Activated gamma-delta T cell treated with Interleukin-2 at 50 U/mL for 16 hours (primary cell): ENCODE measurements around the gene KCNJ1.

Source experiments
- DNase-seq: peaks from one replicate; pipeline ENCODE4 v3.0.0-alpha.2; 2020

Gene KCNJ1

DNA sequence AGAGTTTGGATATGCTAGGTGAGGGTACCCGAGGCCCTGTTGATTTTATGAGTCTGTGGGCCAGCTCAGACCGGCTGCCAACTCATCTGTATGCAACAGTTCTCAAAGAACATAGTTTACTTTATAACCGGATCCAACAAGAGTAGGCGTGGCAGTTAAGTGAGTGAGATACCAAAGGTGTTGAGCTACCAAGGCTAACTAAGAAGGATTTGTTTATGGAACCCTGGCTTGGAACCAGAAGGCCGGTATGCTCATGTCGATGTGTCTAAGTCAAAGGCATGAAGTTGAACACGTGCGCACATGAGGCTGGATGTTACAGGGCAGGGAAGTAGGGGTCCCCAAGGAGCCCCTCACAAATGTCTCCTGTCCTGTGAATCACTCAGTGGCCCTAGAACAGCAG is at the start of gene KCNJ1:
KCNJ1 (minus strand) TSS at position 20 of the 400 bp plus-strand sequence. CDS start 27,053 bp downstream, outside the sequence.
- DNase-seq, result no peak

- no peak for DNase-seq
Measured at GRCh38 chr11:128916681-128917080, 49.6 kb upstream of the KCNJ1 start.

- no peak for DNase-seq
Measured at GRCh38 chr11:128916037-128916572, 49.0 kb upstream of the KCNJ1 start.

DNA sequence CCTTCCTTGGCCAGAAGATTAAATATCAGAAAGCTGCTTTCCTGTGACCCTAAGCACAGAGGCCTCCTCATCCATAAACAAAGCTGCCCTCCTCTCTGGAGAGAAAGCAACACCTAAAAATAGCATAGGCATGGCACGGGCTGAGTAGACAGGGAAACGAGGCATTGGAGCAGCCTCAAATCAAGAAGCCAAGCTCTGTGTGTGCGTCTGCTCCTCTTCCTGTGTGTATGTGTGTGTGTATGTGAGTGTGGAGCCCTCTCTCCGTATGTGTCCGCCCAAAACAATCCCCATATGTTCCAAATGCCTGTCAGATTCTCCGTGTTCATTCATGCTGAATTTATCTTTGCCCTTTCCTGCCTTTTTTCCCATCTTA is 48.0 kb upstream of the KCNJ1 start:
- DNase-seq, result no peak

GRCh38 chr11:128914216-128915148 is 47.4 kb upstream of the KCNJ1 start:
- DNase-seq, result no peak

GRCh38 chr11:128913806-128914205 is 46.7 kb upstream of the KCNJ1 start:
- no peak for DNase-seq

DNA sequence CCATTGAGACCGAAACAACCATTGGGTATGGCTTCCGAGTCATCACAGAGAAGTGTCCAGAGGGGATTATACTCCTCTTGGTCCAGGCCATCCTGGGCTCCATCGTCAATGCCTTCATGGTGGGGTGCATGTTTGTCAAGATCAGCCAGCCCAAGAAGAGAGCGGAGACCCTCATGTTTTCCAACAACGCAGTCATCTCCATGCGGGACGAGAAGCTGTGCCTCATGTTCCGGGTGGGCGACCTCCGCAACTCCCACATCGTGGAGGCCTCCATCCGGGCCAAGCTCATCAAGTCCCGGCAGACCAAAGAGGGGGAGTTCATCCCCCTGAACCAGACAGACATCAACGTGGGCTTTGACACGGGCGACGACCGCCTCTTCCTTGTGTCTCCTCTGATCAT is 44.6 kb upstream of the KCNJ1 start:
- no peak for DNase-seq

DNA sequence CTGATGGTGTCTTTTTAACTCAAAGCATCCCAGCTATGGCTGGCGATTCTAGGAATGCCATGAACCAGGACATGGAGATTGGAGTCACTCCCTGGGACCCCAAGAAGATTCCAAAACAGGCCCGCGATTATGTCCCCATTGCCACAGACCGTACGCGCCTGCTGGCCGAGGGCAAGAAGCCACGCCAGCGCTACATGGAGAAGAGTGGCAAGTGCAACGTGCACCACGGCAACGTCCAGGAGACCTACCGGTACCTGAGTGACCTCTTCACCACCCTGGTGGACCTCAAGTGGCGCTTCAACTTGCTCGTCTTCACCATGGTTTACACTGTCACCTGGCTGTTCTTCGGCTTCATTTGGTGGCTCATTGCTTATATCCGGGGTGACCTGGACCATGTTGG is 44.1 kb upstream of the KCNJ1 start:
- no peak for DNase-seq

- no peak for DNase-seq
Measured at GRCh38 chr11:128910576-128910975, 43.5 kb upstream of the KCNJ1 start.

DNA sequence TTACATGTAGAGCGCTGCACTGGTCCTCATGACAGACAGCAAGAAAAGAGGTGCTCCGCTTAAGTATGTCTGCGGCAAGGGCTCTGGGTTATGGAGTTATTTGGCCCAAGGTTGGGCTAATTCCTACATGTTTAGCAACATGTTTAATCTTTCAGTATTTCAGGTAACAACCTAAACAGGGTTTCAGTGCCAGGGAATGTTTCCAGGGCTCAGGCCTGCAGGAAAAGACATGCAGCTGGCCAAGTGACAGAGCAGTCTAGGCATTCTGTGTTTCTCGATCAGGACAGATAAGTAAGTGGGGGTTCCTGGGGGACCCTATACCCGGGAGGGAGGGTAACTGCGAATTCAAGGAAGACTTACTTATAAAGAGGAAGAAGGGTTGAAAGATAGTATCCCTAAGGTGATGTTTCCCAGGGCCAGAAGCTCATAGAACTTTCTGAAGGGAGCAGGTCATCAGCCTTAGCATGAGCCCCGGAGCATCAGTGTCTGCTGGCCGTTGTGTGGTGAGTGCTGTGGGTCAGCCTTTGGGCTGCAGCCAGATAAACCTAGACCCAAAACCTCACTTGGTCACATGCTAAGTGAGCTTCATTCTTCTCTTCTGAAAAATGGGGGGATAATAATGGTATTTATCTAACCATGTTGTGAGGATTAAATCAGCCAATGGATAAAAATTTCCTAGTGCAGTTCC is 42.5 kb upstream of the KCNJ1 start:
- DNase-seq, result no peak

- no peak for DNase-seq
Measured at GRCh38 chr11:128908391-128909246, 41.5 kb upstream of the KCNJ1 start.

DNA sequence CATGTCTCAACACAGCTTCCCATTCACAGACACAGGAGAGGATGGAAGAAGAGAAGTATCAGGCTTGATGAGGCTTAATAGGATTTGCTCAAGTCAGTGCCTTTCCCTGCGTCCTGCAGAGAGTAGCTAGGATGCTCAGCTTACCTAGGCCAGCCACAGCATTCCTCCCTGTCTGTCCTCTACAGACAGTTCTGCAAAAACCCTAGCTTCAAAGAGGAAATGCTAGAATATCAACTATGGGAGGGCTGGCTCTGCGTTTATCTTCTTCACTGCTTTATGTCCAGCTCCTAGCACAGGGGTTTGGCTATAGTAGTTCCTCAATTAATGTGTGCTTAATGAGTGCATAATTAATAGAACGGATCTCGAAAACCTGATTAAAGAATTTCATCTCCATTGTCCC is 40.5 kb upstream of the KCNJ1 start:
- no peak for DNase-seq

GRCh38 chr11:128906185-128907050 is 39.3 kb upstream of the KCNJ1 start:
- no peak for DNase-seq

- peak; percentile 27 for DNase-seq
Measured at GRCh38 chr11:128905345-128906184, 38.5 kb upstream of the KCNJ1 start.

- DNase-seq, result no peak
Measured at GRCh38 chr11:128904656-128905344, 37.7 kb upstream of the KCNJ1 start.

DNA sequence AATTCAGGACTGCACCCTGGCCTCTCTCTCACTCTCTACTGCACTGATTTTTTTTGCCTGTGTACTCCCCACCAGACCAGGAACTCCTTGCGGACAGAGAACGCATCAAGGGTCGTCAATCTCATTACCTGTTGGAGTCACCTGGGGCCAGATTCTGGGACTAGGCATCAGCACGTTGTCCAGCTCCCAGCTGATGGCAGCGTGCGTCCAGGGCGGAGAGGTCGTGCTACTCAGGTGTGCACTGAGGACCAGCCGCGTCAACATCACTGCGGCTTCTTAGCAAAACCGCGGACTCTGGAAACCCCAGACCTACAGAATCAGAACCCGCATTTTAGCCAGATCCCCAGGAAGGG is 37.2 kb upstream of the KCNJ1 start:
- no peak for DNase-seq

GRCh38 chr11:128903248-128904061 is 36.4 kb upstream of the KCNJ1 start:
- DNase-seq, result no peak

DNA sequence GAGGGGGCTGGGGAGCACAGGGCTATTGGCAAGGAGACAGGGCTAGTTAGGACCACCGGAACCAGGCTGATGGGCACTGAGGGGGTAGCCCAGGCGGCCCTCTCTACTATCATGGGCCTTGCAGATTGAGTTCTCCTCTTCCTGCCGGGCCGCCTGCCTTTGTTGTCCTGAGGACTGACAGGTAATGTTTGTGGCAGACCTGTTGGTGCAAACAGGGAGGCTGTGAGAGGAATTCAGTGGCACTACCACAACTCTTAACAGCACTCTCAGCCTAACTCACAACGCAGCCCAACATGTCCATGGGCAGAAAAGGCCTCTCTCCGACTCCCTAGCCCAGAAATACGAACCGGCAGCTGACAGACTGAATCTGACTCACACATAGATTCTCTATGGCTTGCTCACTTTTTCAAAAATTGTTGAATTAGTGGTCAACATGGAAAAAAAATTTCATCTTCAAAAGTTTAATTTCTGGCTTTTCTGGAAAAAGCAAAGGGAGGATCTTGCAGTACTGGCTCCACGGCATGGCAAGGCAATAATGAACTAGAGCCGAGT is 35.5 kb upstream of the KCNJ1 start:
- DNase-seq, result no peak
